GM19239 (cell line): Measurements from ENCODE around the gene MCF2L2.
"Not testable (repeated sequence)": the region's sequence is repeated elsewhere in the genome, so short reads cannot be mapped to it uniquely, and the experiment has no call there.

Experiments used
- DNase-seq: peaks from one replicate; pipeline ENCODE4 v3.0.0; 2011; ENCODE audit warnings: low spot score; ENCODE audit not compliant: insufficient read length
- FAIRE-seq: peaks from 2 replicates; lab custom pipeline; 2011; peaks lifted over from hg19 to GRCh38; lab: Jason Lieb, UNC

Gene MCF2L2

DNA sequence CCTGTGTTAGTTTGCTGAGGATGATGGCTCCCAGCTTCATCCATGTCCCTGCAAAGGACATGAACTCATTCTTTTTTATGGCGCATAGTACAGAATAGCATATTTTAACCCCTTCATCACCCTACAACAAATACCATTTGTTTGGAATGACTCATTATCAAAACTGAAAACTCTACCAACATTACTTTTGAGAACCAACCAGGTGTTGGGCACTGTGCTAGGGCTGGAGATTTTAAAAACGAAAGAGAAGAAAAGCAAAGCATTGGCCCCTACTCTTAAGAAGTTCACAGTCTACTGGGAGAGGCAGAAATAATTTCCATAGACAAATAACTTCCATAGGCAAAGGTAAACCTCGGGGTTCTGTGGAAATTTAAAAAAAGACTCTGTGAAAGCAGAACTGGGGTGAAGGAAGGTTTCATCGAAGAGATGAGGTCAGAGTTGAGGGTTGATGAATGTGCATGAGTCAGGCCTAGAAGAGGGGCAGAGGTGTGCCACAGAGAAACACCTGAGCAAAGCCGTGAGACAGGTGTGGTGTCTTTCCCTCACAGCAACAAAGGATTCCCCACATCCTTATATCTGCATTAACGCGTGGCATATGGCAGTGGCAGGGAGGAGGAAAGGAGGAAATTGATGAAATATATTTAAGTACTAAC, 51.0 kb downstream of the MCF2L2 start:
- no peak for DNase-seq
- FAIRE-seq = no peak

DNA sequence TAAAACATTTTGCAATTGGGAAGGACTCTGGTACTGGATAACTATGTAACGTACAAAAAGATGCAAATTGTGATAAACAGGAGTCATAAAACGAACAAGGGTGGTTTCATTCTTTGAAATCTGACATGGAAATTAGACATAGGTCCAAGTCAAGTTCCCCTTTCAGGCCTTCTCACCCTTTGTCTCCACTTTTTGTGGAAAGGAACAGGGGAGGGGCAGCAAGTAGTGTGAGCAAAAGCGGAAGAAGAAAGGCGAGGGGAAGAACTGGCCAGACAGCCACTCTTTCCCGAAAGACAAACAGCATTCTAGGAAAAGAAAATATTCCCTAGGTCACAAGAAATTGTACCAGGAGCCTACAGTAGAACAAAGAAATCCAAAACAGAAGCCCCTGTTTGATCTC, 52.6 kb downstream of the MCF2L2 start:
- DNase-seq (no peak), FAIRE-seq (no peak)

DNA sequence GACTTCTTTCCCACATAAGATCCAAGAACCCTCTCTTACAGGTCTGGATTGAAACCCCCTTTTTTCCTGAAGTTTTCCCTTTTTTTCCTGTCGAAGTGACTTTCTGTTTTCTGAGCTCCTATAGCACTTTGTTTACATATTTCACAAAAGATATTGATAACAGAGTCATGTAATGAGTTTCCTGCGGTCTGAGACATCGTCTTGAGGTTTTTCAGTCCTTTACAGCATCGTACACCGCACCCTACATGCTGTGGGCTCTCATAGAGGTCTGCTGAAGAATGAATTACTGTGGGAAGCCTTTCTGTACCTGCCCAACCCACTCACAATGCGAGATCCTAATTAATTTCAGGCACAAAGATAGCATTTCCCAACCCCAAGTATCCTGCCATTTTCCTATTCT, 53.1 kb downstream of the MCF2L2 start:
- FAIRE-seq = no peak

DNA sequence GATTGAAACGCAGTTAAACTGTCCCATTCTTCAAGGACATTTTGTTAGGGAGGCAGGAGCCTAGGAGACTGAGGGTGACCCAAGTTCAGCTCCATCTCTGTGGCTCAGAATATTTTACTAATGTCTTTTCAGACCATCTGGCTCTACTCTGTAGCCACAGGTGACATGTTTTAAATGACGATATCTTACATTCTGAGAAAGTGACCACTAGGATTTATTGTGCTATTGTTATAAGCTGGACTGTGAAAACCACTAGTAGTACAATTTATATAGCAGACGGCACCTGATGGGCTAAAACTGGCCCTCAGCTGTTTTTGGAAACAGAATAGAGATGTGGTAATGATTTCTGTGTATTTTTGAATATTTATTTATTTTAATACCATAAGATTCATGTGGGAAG, 55.5 kb downstream of the MCF2L2 start:
- DNase-seq = no peak
- no peak for FAIRE-seq

More for the DNA sequence above, 53.1 kb downstream of the MCF2L2 start:
- no peak for DNase-seq

DNA sequence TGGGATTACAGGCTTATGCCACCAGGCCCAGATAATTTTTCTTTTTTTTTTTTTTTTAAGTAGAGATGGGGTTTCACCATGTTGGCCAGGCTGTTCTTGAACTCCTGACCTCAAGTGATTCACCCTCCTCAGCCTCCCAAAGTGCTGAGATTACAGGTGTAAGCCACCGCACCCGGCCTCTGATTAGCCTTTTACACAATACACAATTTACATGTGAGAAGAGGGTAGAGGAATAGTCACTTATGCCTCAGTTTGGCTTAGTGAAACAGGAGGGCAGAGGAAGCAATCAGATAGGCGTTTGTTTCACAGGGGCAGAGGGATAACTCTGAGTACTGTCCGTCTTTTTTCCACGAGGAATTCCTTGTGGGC, 56.8 kb downstream of the MCF2L2 start:
- not testable (repeated sequence) for FAIRE-seq, DNase-seq

DNA sequence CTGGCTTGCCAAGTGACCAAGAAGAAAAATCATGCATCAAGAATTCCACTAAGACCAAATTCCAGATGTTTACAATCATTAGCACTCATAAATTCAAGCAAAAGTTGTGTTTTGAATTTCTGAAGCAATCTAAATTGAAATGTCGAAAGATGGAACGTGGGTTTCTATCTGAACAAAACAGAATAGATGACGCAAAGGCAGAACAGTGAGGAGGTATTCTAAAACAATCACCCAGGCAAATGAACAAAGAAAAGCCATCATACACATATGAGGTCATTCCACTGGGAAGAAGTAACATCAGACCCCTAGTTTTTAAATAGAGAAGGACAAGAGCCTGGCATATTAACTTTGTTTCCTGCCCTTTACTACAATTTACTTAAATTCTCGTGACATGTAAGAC, 58.0 kb downstream of the MCF2L2 start:
- FAIRE-seq (no peak), DNase-seq (no peak)

DNA sequence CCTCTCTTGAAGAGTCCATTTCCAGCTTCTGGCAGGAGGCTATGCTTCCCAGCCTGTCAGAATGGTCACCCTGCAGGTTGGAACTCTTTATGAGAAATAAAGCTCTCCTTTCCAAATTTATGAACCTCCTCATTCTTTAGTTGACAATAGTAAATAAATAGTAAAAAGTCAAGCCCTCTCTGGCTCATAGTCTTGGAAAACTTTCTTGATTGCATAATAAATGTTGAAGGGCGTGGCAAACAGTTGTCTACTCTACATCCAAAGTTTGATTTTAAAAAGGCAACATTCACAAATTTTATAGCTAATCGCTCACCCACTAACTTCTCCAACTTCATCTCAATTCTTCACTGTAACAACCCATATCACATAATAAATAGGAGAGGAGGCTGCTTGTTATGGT, 58.8 kb downstream of the MCF2L2 start:
- DNase-seq = no peak
- FAIRE-seq = no peak

DNA sequence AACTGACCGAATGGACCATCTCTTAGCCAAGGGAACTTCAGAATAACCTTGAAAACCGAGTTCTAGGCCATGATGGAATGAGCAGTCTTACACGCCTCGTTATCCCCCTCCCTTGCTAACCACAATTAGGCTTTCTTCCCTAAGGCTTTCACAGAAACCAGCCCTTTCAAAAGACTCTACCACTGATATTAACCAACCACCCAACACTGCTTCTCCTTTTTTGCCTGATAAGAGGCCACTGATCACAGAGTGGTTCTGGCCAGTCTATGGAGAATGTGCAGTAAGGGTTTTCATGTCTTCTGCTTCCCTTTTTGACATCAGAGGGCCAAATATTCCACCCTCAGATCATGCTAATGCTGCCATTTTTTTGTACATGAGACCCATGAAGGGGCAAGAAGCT, 59.3 kb downstream of the MCF2L2 start:
- DNase-seq = no peak
- FAIRE-seq = no peak

DNA sequence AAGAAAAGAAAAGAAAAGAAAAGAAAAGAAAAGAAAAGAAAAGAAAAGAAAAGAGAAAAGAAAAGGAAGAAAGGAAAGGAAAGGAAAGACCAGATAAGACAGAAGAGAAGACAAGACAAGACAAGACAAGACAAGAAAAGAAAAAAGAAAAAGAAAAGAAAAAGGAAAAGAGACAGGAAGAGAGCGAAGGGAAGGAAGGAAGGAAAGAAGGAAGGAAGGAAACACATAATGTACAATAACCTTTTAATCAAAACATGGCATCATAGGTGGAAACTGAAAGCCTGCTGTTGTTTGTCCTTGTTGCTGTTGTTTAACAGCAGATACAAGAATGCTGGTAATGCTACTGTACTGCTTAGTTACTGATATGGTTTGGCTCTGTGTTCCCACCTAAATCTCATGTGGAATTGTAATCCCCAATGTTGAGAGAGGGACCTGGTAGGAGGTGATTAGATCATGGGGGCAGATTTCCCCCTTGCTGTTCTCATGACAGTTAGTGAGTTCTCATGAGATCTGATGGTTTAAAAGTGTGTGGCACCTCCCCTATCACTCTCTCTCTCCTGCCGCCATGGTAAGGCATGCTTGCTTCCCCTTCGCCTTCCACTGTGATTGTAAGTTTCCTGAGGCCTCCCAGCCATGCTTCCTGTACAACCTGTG, 67.3 kb downstream of the MCF2L2 start:
- FAIRE-seq = no peak
- DNase-seq = no peak

DNA sequence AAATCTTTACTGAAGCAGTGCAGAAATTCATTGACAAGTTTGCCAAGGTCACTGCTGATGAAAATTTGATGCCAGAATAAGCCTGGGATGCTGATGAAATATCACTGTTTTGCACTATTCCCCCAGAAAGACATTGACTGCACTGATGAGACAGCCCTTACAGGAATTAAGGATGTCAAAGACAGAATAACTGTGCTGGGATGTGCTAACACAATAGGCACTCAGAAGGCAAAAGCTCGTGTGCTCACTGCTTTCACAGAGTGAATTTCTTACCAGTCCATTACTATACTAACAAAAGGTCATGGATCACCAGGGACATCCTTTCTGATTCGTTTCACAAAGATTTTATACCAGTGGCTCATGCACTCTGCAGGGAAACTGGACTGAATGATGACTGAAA, 69.4 kb downstream of the MCF2L2 start:
- FAIRE-seq (no peak), DNase-seq (no peak)

DNA sequence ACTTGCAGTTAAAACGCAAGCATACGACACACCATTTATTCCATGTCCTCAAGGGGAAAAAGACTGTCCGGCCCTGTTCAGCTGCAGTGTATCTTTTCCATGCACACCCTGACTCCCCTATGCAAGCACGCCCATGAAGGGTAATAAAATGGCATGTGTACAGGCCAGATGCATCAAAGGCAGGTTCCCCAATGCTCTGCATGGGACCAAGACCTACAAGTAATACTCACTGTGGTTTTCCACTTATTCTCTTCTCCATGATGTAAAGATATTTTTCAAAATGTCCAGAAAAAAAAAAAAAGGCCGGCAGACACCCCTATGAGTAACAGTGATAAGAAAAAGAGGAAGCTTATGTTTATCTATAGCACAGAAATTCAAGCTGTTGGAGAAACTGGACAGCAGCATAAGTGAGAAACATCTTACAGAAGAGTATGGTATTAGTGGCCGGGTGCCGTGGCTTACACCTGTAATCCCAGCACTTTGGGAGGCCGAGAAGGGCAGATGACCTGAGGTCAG, 70.8 kb downstream of the MCF2L2 start:
- no peak for DNase-seq
- no peak for FAIRE-seq

DNA sequence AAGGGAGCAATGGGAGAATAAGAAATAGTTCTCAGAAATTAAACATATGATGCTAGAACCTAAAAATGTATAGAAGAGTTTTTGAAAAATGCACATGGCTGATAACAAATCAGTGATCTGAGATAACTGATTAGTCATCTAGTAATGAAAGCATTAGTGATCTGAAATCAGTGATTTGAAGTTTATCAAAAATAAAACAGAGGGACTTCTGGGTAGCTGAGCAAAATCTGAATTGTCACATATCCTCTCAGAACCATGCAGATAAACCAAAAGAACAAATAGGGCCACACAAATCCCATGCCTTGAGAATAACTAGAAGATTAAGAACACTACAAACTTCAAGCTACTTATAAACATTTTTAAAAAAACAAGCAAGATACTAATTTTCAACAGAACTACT, 71.5 kb downstream of the MCF2L2 start:
- FAIRE-seq = no peak
- DNase-seq = no peak

DNA sequence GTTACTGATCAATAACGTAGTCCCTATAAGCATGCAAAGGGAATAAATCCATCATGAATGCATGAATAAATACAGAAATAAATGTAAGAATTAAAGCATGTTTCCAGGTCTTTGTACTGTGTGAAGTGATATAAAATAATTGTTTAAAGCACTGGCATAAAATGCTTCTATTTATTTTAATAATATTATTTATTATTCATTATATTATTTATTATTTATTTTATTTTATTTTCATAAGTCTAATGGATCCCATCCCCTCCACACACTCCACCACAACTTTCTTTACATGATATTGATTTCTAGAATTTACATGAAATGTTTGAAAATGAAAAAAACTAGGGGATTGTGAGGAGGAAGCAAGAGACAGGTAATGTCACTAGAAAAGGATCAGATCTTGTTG, 73.5 kb downstream of the MCF2L2 start:
- FAIRE-seq (no peak), DNase-seq (no peak)

DNA sequence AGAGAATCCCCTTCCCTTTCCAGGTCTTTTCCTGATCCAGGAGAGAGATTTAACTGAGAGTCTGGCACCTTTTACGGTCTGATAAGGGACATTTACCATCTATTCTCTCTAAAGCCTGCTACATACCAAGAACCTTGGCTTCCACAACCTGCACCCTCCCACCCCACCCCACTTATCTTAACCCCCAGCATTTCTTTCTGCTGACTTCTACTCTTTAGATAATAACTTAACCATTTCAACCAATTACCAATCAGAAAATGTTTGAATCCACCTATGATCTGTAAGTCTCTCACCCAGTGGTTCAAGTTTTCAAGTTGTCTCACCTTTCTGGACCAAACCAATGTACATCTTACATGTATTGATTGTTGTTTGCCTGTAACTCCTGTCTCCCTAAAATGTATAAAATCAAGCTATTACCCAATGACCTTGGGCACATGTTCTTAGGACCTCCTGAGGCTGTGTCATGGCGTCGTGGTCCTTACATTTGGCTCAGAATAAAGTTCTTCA, 74.0 kb downstream of the MCF2L2 start:
- DNase-seq = no peak
- no peak for FAIRE-seq

DNA sequence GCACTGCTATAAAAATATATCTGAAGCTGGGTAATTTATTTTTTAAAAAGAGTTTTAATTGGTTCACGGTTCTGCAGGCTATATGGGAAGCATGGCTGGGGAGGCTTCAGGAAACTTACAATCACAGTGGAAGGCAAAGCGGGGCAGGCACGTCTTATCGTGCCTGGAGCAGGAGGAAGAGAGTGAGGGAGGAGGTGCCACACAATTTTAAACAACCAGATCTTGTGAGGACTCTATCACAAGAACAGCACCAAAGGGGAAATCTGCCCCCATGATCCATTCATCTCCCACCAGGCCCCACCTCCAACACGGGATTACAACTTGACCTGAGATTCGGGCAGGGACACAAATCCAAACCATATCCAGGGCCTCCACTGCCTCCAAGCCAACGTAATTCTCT, 75.0 kb downstream of the MCF2L2 start:
- DNase-seq = no peak

DNA sequence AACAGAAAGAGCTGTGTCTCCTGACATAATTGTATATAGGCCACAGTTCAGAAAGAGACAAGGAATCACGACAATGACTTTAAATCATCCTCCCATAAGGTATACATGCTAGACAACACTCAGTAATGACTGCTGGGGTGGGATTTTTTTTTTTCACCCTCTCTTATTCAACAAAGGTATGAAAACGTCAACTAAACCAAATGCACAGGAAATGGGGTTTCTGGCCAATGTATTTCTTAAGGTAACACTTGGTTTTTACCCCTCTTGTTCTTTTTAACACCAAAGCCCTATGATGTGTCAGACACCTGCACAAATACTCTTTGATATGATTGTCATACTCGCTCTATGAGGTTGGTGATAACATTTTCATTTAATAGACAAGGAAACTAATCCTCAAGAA, 78.3 kb downstream of the MCF2L2 start:
- DNase-seq = no peak
- no peak for FAIRE-seq

More for the DNA sequence above, 75.0 kb downstream of the MCF2L2 start:
- no peak for FAIRE-seq

DNA sequence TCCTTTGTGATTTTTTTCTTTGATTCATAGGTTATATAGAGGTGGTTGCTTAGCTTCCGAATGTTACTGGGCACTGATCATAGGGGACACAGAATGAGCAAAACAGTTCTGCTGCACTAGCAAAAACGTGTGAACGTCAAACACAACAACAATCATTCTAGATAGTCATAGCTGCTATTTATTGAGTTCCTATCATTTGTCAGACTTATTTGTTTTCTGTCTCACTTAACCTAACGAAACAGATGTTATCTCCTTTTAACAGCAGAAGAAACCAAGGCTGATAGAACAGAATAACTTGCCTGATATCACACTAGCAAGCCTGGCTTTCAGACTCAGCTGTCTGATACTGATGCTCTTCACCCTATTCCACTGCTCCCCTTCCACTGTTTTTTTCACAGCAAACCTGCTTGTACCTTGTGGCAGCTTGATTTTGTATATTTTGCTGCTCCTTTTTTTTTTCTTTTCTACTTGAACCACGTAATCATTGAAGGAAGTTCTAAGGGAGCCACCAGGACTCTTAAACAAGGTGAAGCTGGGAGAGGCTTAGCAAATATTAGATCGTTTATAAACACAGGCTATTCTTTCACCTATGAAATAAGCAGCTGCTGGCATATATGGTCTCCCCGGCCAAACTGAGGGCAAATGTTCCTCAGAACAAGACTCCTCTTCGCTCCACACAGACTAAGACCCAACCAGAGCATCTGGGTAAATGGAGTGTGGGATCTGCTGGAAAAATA, 78.8 kb downstream of the MCF2L2 start:
- FAIRE-seq = no peak
- DNase-seq = no peak

DNA sequence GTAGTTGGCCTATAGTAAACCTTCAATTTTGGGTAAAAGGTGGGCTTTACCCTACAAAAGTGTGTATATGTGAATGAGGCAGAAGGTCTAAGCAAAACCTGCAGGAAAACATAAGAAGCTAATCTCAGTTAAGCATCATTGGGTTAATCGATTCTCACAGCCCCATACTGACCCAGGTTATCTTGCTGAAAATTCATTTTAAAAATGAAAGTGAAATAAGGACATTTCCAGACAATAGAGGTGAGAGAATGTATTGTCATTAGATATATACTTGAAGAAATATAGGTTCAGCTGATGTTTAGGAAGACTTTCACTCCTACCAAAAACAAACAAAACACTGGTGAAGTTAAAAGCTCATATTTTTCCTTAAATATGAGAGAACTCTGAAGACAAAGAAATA, 85.6 kb downstream of the MCF2L2 start:
- no peak for DNase-seq
- FAIRE-seq = no peak

DNA sequence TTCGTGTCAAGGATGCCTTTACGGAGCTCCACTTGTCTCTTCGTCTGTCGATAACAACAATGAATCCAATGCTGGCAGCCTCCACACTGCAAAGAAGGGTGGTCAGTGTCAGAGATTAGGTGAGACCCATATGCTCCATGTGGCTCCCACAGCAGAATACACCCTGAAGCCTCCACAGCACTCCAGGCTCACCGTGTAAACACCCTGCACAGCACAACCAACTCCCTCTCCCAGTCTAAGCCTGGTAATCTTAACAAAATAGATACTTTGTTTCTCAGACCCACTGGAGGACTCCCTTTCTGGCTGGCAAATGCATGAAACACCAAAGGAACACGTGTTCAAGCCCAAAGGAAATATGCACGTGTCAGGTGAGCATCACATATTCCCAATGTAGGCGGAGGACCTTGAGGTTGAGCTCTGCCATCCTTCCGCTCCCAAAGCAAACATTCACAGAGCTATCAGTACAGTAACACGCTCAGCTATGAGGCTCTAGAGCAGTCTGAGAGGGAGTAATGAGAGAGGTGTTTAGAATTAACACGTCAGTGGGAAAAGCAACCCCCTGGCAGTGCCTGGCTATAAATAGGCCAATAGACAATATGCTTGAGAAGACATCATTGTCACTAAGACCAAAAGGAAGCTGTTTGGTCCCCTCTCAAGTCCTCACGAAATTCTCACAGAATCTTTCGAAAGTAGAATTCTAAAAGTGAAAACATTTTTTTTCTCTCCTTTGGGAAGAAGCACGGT, 86.7 kb downstream of the MCF2L2 start:
- no peak for FAIRE-seq
- DNase-seq = no peak

DNA sequence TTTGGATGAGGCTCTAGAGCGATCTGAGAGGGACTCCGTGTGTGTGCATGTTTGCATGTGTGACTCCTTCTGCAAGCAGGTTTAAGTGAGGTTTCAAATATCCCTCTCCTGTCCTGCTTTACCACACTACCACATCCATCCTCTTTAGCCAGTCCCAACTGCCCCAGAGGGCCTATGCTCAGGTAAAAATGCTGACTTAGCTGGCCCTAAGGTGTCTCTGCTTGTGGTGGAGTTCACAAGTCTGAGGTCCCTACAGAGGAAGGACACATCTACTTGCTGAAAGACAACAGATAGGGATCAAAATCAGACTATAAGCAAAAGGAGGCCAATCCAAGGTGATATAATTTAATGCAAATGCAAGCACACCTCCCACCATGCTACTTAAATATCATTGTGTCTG, 88.2 kb downstream of the MCF2L2 start:
- DNase-seq (no peak), FAIRE-seq (no peak)
